Activated CD8-positive, alpha-beta memory T cell treated with anti-CD3 and anti-CD28 coated beads, Interleukin-2, amount 50 U/mL, for 48 hours (primary cell): Measurements from ENCODE around the gene RMI2.

Experiments
- DNase-seq: peaks from one replicate; pipeline ENCODE4 v3.0.0-alpha.2; 2020

Gene RMI2

DNA sequence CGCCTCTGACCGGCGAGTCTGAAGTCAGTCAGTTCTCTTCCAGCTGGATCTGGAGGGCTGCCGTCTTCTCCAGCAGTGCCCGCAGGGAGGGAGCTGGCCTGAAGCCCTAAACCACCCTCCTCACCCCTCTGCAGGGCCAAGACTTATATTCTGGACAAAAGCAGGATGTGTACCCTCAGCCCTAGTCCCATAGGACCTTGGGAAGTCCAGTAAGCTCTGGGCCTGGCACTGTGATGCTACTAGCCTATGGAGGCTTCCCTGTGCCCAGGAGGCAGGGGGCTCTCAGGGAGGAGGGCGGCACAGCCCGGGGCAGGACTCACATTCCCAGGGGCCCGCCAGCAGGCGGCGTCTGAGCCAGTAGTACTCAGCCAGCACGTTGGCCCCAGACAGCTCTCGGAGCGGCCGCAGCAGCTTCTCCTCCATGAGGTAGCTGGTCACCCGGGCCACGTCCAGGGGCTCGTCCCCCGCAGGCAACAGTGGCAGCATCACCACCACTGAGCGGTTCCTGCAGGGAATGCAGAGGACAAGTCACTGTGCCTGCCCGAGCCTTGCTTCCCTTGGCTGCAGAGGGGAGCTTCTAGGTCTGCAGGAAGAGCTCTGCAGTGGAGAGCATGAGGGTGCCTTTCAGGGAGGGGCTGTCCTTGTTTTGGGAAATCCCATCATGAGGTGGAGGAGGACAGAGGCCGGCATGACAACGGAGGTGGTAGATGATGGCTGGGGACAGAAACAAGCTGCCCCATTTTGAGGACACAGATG, 41.7 kb downstream of the RMI2 start:
- DNase-seq: no peak

DNA sequence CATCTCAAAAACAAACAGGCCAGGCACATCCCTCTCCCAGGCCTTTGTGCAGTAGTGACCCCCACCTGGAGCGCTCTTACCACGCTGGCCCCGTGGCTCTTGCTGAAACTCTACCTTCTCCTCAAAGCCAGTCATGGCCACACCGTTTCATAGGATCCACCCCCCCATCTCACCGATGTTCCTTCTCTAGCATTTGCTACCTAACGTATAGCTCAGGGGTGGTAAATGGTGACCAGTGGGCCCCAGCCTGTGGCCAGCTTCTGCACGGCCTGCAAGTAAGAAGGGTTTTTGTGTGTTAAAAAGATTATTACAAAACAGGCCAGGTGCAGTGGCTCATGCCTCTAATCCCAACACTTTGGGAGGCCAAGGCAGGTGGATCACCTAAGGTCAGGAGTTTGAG, 43.8 kb downstream of the RMI2 start:
- no peak for DNase-seq

DNA sequence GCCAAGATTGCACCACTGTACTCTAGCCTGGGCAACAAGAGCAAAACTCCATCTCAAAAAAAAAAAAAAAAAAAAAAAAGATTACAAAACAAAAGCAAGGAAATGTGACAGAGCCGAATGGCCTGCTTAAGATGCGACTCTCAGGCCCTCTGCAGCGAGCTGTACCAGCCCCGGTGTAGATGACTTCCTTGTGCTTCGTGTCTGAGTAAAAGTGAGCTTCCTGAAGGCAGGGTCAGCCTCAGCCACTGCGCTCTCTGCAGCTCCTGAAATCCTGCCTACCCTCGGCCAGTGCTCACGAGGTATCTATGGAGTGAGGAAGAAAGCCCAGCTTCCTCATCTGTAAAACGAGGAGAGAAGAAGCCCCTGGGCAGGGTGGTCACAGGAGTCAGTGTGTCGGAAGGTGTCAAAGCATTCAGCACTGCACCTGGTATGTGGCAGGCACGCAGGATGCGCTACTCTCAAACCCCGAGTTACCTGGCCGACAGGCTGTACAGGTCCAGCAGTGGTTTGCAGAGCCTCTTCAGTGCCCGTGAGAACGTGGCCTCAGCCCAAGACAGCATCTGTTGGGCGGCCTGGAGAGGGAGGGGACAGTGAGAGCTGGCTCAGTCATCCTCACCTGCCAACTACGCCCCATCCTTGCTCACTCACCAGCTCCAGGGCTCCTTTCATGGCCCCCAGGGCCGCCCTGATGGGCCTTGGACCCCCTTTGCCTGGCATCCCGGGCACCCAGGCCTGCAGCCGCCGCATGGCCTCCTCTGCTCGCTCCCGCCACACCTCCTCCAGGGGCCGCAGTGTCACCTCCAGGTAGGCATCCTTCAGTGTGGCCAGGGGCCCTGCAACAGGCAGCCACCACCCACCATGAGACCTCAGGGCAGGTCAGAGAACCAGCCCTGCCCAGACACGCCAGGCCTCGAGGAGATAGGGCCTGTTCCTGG, 44.6 kb downstream of the RMI2 start:
- no peak for DNase-seq

DNA sequence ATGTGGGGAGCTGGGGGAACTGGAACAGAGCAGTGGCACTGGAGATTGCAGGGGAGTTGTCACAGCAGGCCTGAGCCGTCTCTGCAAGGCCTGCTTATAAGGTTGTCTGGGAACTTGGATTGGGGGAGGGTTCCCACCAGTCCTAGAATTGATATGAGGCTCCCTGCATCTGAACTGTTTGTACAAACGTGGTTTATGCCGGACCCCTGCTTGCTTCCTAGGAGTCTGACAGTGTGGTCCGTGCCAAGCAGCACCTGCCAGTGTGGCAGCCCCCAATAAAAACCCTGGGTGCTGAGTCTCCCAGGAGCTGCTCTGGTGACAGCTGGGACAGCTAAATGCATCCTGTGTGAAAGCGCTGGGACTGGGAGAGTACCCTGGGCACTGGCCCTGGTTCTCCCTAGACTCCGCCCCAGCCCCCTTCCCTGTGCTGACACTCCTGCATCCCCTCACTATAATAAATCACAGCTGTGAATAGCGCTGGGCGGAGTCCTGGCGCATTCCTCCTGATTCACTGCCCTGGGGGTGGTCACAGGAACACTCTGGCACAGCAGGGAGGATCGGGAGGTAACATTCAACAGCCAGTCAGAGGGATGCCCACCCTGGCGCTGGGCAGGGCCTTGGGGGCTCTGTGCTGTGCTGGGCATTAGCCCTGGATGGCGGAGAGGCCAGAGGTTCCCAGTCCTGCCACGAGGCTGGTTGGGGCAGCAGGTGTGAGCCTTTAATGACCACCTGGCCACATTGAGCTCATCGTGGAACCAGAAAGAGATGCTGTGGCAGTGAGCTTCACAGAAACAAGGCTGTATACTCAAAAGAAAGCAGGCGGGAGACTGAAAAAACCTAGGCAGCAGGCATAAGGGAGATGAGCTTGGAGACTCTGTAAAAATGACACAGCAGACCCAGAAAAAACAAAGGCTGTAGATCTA, 45.6 kb downstream of the RMI2 start:
- no peak for DNase-seq

DNA sequence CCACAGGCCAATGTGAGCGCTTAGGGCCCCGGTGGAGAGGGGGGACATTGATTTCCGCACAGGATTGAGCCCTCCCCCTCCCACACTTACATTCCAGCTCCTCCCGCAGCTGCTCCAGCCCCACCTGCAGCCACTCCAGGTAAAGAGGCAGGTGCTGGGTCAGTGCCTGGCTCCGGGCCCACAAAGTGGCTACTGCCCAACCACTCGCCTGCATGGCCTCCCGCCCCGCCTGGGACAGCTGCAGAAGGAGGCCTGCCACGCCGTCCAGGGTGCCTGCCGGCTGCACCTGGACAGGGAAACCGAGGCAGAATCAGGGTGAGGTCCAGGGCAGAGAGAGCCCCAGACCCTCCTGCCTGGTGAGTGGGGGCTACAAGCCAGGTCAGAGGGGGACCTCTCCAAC, 46.3 kb downstream of the RMI2 start:
- DNase-seq: no peak

DNA sequence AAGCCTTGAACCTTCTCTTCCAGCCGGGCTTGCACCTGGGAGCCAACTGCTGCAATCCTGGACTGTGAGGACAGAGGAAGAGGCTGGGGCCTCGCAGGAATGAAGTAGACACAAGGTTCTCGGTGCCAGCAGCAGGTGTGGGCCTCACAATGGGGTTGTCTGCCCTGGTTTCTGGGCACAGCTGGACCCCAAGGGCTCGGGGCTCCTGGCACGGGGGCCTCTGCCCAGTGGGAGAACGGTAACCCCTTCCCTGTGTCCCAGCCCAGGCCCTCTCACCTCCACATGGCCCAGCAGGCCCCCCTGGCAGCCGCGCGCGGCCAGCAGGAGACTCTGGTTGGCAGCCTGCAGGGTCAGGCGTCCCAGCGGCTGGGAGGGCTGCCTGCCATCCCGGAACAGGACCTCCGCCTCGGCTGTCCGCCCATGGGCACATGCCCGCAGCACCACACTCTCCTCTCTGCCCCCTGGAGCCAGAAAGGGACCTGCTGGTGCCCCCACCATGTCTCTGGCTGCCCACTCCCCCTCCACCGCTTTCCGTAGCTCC, 46.9 kb downstream of the RMI2 start:
- DNase-seq: no peak

DNA sequence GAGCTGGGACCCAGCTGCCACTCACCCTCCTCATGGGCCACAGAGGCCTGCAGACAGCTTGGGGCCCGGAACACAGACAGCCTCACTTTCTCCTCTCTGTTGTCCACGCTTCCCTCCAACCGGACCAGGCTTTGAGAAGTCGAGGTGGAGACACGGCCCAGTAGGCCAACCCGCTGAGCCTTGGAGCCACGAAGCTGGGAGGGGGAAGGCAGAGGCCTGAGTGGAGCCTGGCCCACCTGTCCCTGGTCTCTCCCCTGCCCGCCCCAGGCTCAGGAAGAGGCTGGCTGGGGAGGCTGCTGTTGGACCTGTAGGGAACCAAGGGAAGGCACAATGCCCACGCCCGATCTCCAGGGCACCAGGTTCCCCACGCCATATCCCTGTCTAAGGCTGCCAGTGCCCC, 48.1 kb downstream of the RMI2 start:
- DNase-seq: no peak

DNA sequence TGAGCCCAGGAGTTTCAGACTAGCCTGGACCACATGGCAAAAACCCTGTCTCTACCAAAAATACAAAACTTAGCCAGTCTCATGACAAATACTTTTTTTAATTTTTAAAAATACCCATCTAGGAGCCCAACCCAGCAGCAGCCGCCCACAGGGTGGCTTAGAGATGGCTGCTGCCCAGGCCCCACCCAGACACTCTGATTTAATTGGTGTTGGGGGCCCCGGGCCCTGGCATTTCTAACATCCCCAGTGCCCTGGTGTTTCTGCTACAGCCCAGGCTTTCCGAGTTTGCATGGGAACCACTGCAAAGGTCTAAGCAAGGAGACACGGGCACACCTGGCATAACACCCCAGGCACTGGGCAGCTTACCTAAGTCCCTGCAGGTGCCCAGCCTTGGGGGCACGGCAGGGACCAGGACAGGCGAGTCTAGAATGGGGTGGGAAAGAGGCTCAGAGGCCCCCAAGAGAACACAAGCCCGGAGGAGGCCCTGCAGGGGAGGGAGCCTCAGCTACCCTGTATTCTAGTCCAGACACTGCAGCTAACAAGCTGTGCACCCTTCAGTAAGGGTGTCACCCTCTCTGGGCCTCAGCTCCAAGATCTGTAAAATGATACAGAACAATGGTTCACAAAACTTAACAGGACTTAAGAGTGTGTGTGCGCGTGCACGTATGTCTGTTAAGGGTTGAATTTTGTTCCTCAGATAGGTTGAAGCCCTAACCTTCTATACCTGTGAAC, 48.8 kb downstream of the RMI2 start:
- DNase-seq: no peak

DNA sequence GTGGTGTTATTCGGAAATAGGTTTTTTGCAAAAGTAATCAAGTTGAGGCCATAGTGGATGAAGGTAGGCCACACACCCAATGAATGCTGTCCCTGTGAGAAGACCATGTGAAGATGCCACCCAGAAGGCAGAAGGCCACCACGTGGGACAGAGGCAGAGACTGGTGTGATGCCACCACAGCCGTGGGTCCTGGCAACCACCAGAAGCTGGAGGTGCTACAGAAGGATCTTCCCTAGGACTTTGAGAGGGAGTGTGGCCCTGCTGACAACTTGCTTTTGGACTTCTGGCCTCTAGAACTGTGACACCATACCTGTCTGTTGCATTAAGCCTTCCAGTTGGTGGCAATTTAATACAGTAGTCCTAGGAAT, 49.3 kb downstream of the RMI2 start:
- no peak for DNase-seq

DNA sequence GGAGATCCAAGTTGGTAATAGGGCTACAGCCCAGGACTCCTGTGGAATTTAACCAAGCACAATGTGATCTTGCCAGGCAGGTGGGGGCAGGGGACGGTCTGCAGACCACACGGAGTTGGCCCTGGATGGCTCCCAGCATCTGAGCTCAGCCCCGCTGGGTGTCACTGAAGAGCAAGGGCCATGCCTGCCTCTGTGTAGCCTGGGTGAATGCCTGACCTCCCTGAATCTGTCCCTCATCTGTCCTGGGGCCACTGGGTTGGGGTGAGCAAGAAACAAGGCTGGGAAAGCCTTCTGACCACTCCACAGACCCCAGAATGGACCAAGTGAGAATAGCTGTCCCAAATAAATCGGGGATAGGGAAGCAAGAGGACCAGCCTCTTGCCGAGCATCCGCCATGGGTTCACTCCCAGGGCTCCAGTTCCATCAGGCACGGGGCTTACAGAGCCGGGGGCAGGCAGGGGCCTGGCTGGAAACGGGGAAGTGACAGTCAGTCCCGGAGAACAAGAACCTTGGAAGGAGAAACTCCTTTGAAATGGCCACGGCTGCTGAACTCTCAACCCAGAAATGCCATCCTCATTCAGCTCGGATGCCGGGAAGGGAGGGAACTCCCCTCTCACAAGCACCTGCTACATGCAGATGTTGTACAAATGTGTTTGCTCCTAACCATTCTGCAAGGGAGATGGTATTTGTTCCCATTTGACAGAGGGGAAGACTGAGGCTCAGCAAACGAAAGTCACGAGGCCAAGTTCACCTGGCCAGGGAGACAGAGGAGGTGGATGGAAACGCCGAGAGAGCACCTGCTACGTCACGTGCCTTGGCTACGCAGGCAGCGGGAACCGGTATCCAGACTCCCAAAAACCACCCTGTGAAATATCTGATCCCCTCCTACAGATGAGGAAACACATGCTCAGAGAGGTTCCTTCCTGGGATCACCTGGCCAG, 50.0 kb downstream of the RMI2 start:
- no peak for DNase-seq

DNA sequence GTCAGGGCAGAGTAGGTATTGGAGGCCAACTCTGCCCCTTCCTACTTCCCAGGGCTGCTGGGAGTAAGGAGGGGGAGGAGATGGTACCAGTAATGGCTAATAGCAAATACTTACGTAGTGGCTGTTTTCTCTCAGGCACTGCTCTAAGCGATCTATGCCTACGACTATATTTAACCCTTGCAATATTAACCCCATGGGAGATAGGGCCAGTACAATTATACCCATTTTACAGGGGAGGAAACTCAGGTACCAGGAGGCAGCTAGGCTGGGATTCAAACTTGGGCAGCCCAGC, 50.6 kb downstream of the RMI2 start:
- no peak for DNase-seq

DNA sequence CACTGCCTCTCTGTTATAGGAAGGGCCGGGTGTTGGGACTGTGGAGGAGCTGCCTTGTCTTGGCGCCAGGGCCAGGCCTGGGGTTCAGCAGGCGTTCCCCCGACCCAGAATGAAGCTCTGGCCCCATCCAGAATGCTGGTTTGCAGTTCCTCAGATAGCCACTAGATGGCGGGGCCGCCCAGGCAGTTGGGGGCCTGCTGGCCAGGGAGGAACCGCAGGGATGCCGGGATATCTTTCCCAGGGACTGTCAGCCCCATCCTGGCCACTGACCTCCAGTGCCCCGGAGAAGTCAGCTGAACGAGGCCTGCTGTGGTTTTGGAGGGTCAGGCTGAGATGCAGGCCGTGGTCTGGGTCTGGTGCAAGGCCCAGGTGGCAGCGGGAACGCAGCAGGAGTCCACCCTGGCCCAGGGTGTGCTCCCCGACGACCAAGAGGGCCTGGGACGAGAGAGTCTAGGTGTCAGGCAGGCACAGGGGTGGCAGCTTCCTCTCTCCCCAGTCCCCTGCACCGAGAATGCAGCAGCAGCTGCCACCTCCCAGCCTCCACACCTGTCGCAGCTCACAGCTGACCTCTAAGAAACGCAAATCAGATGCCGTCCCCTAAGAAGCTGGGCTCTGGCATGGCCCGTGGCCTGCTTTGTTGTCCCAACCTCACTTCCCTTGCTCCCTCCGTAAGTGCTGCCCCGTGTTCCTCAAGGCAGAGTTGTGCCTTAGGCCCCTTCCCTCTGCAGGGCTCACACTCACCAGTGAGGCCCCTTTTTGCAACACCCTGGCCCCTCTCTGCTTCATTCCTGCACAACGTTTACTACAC, 51.2 kb downstream of the RMI2 start:
- peak; percentile 91 for DNase-seq

DNA sequence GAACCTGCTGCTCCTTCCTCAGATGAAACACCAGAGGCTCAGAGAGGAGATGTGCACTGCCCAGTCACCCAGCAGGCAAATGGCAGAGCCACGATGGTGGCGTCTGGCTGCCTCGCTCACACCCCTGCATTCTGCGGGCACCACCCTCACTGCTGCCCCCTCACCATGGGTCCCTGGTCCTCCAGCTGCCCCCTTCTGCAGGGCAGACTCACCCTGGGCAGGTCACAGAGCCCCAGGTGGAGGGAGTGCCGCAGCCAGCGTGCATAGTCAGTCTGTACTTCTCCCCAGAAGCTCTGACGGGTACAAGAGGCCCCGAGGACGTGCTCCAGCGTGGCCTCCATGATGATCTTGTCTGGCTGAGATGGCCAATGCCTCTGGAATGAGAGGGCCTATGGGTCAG, 52.9 kb downstream of the RMI2 start:
- DNase-seq: no peak

DNA sequence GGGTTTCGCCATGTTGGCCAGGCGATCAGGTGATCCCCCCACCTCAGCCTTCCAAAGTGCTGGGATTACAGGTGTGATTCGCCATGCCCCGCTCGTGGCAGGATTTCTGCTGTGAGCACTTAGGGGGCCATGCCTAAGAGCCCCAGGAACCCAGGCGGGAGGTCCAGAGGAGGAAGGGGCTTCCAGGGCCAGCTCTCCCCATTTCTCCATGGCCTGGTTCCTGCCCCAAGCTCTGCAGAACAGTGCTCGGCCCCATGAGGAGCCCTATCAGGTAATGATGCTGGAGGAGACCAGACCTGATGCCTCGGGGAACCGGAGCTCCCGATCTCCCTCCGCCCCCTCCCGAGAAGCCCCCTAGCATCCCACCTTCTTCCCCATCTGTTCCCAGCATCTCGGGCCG, 53.6 kb downstream of the RMI2 start:
- DNase-seq: no peak

DNA sequence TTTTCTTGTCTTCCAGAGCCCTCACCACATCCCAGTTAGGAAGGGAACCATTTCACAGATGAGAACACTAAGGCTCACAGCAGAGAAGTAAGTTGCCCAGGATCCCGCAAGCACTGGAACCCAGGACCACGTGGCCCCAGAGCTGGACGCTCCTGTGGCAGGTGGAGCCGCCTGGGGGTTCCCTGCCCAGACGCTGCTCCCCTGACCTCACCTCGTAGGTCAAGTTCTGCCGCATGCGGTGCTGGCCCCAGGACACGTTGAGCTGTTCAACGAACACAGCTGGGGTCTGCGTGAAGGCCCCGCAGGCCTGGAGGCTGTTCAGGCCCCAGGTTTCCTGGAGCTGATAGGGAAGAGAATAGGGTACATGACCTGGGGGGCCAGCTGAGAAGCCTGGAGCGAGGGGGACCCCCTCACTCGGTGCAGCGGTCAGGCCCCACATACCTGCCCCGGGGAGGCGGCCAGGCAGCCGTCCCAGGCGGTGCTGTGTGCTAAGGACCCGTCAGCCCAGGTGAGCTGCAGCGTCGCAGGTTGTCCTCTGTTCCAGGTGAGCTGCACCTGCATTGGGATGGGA, 54.1 kb downstream of the RMI2 start:
- DNase-seq: no peak

DNA sequence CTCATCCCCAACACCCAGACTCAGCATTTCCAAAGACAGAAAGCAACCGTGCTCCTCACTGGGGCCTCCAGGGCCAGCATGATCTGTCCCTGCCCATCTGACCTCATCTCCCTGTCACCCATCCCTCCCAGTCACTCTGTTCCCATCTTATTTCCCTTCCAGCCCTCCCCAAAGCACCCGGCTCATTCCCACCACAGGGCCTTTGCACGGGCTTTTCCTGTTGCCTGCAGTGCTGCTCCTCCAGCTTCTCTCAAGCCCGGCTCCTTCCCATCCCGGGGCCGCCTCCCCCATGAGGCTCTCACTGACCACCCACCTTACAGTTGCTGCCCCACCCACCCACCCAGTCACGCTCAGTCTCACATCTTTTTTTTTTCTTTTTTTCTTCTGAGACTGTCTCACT, 54.8 kb downstream of the RMI2 start:
- no peak for DNase-seq
